DND-41 (cell line): Measurements from ENCODE around the gene DNAH17.

Experiments
- CTCF ChIP-seq: IDR thresholded peaks from 2 replicates; pipeline ENCODE4 v1.5.1; 2012; ENCODE audit warnings: borderline replicate concordance, low read length, moderate library complexity, mild to moderate bottlenecking; ENCODE audit not compliant: poor library complexity, severe bottlenecking; ENCODE audit errors: extremely low read depth
- EZH2 ChIP-seq: IDR thresholded peaks from 3 replicates; pipeline ENCODE4 v1.6.1; 2012; ENCODE audit warnings: borderline replicate concordance, low read depth, mild to moderate bottlenecking, moderate library complexity, low read length, inconsistent platforms; ENCODE audit not compliant: severe bottlenecking

- TF ChIP-seq CTCF (no peak), EZH2 (no peak)
Observed at GRCh38 chr17:78613416-78613815, 36.2 kb upstream of the DNAH17 start.
